HG03097 (cell line): ENCODE measurements around the gene TXK.

Source experiments
- ATAC-seq: cut with Tn5 transposase; IDR thresholded peaks from one replicate; pipeline ENCODE4 v1.9.1; 2021; ENCODE audit not compliant: unreplicated experiment, low FRiP score

TXK gene

GRCh38 chr4:48138511-48138910, 4.5 kb upstream of the TXK start:
- ATAC-seq = no peak

- ATAC-seq = no peak
Measured at GRCh38 chr4:48137846-48138245, 3.8 kb upstream of the TXK start.

GRCh38 chr4:48133669-48134068, 381 bp downstream of the TXK start:
- no peak for ATAC-seq

GRCh38 chr4:48131736-48132135, 2.3 kb downstream of the TXK start:
- no peak for ATAC-seq

DNA sequence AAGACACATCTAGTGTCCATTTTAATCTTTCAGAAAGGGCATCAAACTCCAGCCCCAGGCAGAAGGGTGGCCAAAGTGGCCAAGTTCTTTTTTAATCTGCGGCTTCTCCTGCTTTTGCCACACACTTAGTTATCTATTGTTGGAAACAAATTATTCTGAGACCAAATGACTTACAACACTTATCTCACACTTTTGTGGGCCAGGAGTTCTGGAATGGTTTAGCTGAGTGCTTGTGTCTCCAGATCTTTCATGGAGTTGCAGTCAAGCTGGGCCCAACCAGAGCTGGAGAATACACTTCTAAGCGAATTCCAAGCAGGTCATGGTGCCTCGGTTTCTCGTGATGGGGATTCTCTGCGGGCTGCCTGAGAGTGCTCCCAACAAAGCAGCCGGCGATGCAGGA, 4.0 kb downstream of the TXK start:
- no peak for ATAC-seq

GRCh38 chr4:48129307-48130014, 4.6 kb downstream of the TXK start:
- ATAC-seq = no peak

- peak; percentile 93 for ATAC-seq
Measured at GRCh38 chr4:48127682-48128404, 6.2 kb downstream of the TXK start.

DNA sequence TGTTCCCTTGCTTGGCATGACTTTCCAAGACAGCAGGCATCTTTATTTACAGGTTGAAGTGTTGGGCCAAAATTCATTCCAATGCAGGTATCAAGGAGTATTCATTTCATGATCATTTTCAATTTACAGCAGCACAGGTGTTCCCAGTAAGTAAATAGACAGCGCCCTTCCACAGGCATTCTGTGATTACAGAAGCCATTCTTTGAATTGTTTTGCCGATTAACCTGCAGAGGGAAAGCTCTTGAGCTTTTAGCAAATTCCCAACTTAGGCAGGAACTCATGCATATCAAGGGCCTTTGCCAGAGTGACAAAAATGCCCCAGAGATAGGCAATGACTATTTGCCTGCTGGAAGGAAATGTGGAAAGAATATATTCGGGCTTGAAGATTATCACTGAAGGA, 6.8 kb downstream of the TXK start:
- no peak for ATAC-seq

DNA sequence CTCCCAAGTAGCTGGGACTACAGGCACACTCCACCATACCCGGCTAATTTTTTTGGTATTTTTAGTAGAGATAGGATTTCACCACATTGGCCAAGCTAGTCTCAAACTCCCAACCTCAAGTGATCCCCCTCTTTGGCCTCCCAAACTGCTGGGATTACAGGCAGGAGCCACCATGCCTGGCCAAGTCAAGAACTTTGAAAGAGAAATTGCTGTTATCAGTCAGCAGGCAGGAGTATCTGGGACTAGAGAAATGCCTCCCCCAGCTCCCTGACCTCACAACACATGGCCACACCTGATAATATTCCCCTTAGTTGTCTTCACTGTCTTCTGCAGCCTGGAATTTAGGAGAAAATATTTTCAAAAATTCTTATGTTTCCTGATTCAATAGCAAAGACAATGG, 7.4 kb downstream of the TXK start:
- ATAC-seq = no peak

GRCh38 chr4:48124870-48125269, 9.2 kb downstream of the TXK start:
- ATAC-seq = no peak

DNA sequence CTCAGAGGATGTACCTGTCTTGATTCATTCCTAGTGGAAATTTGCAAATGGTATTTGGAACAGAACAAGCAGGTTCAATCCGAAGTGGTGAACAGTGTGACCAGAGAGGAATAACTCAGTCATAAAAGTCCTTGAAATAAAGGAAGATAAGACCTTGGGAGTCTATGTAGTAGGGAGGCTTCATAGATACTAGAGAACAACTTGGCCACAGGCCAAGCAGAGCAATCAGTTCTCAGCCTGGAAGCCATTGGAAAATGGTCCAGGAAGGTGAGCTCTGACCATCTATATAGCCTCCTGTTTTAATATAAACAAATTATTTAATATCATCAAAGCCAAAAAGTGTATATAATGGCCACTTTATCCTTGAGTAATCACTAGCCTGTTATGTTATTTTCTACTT, 11.3 kb downstream of the TXK start:
- no peak for ATAC-seq

GRCh38 chr4:48121180-48121579, 12.9 kb downstream of the TXK start:
- ATAC-seq = no peak

DNA sequence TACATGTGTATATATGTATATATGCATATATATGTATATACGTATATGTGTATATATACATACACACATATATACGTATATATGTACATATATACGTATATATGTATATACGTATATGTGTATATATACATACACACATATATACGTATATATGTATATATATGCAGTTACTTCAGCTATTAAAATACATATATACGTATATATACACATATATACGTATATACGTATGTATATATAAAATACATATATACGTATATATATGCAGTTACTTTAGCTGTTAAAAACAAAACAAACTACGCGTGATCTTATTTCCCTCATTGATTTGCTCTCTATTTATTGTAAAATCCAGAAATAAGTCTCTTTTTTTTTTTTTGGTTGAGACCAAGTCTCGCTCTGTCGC, 13.9 kb downstream of the TXK start:
- no peak for ATAC-seq

DNA sequence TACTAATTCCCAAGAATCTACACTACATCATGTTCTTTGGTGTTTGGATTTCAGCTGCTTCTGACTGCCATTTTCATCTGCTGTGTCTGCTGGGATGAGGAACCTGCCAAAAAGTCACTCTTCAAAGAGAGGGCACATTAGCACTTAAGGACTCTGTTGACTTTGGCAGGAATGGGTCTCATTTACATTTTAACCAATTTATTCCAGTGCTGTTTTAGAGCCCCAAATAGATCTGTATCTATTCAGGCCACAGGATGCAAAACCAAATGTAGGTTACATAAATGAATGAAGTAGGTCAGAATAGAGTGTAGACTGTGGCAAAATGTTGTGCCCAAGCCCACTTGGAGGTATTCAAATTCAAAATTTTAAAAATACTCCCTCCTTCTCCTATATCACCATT, 14.4 kb downstream of the TXK start:
- no peak for ATAC-seq

DNA sequence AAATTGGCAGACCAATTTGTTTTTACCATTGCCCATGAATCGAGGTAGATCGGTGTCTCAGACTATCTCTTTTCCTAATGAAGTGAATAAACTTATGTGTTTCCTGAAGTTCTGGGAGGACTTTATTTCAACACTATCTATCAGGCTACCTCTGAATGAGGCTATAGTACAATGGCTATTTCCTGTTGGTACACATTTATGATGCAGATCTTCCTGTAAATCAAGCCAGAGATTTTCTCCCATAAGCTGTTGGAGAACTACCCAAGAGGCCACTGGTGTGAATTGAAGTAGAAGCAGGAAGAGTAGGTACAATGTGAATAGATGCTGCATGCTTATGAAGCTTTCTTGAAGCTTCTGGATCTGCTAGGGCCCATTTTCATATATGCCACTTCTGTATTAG, 16.0 kb downstream of the TXK start:
- no peak for ATAC-seq

- no peak for ATAC-seq
Measured at GRCh38 chr4:48116582-48116981, 17.5 kb downstream of the TXK start.

DNA sequence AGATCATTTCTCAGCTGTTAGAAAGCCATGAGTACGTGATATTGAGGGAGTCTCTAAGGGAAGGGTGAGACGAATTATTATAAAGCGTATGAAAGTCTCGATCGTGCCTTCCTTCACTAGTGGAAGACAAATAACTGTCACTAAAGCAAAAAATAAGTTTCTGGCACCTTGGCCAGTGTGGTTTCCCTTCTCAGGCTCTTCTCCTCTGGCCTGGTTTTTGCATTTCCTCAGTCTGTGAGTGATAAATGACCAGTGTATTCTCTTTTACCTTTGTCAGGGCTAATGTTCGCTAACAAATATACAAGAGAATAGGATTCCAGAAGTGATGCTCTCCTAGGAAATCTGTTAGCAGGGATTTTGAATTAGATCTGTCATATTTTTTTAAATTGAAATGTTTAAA, 19.6 kb downstream of the TXK start:
- no peak for ATAC-seq

DNA sequence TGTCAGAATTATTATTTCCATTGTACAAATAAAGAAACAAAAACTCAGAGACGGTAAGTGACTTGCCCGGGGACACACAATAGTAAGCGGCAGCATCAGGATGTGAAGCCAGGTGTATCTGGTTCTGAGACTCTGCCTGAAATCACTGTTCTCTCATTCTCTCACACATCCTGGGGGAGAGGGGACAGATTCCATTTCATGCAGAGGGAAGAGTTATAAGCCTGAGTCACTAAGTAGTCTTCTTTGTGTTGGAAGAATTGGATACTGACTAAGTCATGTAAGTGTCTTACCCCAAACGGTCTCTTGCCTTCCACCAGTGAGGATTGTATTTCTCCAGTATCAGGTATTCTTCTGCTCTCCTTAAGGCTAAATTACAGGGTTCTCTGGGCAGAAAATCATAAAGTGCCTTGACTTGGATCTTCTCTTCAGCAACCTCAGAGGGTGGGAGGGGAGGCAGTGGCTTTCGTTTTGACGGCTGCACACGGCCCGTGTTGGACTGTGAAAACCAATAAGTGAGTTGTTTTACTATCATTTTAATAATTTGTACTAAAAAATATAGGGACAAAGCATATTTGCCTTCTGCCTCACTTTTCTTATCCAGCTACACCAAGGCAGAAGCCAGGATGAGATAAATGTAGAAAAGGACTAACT, 21.9 kb downstream of the TXK start:
- ATAC-seq = no peak

DNA sequence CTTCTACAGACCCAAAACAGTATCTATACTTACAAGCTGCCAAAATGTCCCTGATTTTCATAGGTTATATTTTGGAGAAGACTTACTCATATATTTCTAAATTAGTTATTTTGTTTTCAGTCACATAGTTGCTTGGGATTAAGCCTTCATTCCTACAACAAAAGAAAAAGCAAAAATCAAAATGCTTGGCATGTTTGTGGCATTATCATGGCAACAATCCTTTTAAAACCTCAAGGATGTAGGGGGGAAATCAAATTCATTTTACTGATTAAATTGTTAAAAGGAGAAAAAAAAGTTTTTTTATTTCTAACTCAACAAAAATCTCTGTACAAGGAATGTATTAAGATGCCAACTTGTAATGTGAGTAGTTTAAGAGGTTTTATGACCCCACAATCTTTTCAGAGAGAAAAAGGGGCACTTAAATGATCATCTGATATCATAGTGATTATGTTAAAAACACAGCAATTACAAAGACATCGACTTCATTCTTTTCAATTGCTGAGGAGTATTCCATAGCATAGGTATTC, 23.5 kb downstream of the TXK start:
- no peak for ATAC-seq

DNA sequence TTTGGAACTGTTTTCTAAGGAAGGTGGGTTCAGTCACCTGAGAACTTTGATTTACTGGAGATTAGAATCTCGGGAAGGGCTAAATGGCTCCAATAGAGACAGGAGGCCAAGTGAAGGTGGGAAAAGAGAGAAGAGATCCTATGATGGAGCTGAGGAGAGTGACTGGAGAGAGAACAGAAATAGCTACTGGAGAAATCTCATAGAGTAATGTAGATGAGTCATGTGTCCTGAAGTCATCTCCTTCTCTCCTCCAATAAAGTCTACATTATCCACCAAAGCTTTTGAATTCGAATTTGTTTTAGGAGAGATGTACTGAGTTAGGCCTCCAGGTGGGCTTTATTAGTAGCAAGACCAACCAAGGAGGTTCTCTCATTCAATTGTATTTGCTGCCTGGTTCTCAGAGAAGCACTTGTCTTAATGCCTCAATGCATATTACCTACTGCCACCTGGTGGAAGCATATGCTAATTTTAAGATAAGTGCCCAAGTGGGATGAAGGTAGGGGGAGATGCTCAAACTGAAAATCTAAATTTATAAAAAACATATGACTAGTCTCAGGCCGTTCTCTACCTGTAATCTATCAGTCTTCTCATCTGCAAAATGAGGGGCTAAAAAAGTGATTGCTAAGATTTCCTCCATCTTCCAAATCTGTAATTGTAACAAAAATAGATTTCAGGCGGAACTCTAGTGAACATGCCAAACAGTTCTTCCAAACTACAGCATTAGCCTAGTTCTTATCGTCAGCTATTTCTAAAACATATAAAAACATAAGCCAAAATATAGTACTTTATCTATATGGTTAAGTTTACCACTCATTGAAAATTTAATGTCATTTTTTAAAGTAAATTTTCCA, 24.4 kb downstream of the TXK start:
- ATAC-seq = peak; percentile 57
